OCI-M2 (cell line): Measurements from ENCODE around the gene CERS3.
"Not testable (repeated sequence)": the region's sequence is repeated elsewhere in the genome, so short reads cannot be mapped to it uniquely, and the experiment has no call there.

Source experiments
- DNase-seq: peaks from one replicate; lab custom pipeline; 2025; ENCODE audit not compliant: unreplicated experiment; lab: John Stamatoyannopoulos, UW

CERS3 gene

DNA sequence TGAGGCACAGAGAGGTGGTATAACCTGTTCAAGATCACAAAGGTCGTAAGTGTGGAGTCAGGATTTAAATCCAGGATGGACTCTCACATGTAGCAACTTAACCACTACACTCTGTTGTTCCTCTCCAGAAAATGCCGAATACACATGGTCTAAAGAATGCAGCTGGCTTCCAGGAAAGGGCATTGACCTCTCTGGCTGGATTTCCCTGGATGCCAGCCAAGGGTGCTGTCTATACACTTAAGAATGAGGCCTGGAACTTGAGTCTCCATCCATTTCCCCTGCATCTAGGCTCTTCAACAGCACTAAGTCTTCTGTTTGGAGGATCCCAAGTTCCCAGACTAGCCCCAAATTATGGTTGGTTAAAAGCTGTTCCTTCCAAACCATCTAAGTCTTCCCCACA is 60.5 kb downstream of the CERS3 start:
- DNase-seq, result no peak

DNA sequence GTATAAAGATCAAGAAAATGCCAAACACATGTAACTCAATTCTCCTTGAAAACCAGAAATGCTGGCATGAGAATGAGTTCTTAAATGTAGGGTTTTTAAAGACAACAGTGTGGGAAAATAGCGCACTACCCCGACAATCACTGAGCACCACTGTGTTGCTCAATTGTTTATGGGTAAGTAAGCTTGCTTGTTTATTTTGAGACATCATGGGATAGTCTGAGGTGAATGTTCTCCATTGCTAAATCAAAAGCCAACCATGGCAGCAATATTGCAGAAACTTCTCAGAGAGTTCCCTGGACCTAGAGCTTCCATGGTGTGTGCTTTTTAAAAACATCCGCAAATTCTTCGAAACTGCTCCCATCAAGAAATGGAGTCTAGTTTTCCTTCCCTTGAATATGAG is 62.7 kb downstream of the CERS3 start:
- no peak for DNase-seq

DNA sequence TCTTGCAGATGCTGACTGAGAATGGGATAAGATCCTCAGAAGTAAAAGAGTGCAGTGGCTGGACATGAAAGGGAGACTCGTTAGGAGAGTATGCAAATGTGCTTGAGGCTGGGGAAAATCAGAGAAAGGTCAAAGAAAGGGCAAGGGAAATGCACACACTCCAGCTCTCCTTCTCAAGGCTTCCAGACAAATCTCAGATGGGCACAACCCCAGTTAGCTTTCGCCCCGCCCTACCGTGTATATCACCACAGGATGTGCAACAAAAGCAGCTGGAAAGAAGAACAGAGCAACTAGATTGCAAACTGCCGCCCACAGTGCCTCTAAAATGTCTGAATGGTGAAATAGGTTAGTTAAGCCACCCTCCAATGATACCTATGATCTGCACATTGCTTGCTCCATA is 63.9 kb downstream of the CERS3 start:
- DNase-seq, result no peak

DNA sequence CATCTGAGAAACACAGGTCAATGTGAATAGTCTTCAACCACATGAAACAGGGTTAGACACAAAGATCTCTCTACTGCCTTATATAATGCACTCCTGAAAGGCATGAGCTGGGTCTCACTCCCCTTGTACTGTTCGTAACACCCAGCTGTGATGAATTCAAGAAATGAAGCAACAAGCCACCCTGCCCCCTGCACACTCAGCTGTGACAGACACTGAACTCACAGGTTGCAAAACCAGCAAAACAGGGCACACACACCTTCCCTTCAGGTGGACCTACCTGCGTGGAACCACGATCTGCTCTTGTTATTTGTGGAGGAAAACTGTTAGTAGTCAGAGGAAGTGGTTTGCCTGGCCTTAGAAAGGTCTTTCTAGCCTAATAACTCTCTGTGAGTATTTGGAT is 64.5 kb downstream of the CERS3 start:
- no peak for DNase-seq

- DNase-seq, result no peak
Observed at GRCh38 chr15:100463515-100463914, 65.2 kb downstream of the CERS3 start.

GRCh38 chr15:100461049-100461448 is 67.7 kb downstream of the CERS3 start:
- DNase-seq, result no peak

- no peak for DNase-seq
Observed at GRCh38 chr15:100457201-100457600, 71.5 kb downstream of the CERS3 start.

DNA sequence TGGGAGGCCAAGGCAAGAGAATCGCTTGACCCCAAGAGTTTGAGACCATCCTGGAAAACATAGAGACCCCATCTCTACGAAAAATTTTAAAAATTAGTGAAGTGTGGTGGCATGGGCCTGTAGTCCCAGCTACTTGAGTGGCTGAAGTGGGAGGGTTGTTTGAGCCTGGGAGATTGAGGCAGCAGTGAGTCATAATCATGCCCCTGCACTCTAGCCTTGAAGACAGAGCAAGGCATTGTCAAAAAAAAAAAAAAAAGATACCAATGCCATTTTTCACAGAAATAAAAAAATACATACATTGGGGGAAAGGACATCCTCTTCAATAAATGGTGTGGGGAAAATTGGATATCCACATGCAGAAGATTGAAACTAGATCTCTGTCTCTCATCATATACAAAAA is 74.6 kb downstream of the CERS3 start:
- no peak for DNase-seq

- DNase-seq, result no peak
Observed at GRCh38 chr15:100448481-100448880, 80.3 kb downstream of the CERS3 start.

DNA sequence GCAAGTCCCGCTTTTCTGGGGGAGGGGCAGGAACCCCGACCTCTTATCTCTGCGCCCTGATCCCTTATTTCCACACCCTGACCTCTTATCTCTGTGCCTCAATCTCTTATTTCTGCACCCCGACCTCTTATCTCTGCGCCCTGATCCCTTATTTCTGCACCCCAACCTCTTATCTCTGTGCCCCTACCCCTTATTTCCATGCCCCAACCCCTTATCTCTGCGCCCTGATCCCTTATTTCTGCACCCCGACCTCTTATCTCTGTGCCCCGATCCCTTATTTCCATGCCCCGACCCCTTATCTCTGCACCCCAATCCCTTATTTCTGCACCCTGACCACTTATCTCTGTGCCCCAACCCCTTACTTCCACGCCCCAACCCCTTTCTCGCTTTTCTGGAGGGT is 87.7 kb downstream of the CERS3 start:
- DNase-seq, result not testable (repeated sequence)

- DNase-seq, result no peak
Observed at GRCh38 chr15:100439514-100439913, 89.2 kb downstream of the CERS3 start.

DNA sequence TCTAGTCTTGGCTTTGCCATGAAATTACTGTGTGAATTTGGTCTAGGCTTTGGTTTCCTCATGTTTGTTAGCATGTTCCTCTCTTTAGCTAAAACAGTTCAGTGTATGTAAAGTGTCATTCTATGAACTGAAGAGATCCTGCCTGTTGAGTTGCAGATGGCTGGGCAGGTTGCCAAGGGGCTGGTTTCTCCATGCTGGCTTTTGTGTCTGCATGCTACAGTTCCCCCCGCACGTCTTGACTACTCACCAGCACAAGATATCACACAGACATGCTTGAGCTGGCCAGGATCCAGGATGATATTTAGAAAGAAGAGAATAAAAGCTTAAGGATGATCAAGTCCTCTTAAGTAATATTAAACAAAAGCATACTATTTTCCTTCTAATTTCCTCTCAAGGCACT is 90.2 kb downstream of the CERS3 start:
- no peak for DNase-seq

DNA sequence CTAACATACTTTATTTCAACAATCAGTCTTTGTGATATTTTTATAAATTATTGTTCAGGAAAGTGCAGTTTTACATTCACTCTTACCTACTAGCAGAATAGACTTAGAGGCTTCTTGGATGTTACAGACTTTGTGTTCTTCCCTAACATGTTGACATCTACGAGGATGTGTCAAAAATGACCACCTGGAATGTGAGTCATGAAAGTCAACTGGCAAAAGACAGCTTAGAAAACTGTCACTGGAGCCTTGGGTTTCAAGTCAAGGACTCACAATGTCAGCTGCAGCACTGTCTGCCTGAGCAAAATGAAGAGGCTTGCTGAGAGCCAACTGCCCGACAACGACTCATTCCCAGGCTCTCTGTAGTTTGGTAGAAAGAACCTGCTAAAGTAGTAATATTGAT is 91.5 kb downstream of the CERS3 start:
- no peak for DNase-seq

GRCh38 chr15:100434561-100434960 is 94.2 kb downstream of the CERS3 start:
- DNase-seq, result no peak

DNA sequence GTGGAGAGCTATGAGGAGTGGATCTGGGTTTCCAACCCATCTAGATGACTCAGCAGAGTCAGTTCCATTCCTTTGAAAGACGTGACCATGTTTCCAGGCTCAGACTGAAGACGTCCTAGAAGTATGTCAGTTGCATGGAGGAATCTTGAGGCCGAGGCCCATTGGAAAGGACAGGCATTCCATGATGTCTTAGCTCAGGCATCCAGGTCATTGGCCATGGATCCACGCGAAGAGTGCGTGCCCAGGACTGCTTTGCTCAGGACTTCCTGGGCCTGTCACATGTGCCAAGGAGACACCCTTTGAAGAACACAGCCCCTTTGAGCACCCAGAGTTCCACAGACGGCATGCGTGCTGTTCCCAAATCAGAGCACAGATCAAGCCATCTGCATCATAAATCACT is 94.7 kb downstream of the CERS3 start:
- no peak for DNase-seq

- no peak for DNase-seq
Observed at GRCh38 chr15:100433304-100433703, 95.4 kb downstream of the CERS3 start.

GRCh38 chr15:100430411-100430810 is 98.3 kb downstream of the CERS3 start:
- no peak for DNase-seq

- DNase-seq, result no peak
Observed at GRCh38 chr15:100429116-100429728, 99.5 kb downstream of the CERS3 start.

GRCh38 chr15:100426937-100427336 is 101.8 kb downstream of the CERS3 start:
- no peak for DNase-seq

GRCh38 chr15:100405179-100405578 is 123.6 kb downstream of the CERS3 start:
- no peak for DNase-seq

DNA sequence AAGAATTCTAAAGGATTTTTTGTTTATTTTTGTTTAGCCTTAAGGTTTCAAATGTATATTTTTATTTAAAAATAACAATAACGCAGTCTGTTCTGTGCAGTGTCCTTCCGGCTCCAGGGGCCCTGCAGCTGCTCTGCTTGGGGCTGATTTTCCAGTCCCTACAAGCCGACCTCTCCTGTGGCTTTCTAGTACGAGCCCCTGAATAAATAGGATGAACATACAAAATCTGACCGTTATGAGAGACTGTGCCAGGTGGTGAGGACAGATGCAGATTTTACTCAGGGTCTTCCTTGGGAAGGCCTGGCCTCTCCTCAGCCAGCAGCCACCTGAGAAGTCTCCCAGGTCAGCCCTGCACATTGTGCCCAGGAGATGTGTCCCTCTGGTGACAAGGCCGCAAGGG is 127.8 kb downstream of the CERS3 start:
- no peak for DNase-seq

DNA sequence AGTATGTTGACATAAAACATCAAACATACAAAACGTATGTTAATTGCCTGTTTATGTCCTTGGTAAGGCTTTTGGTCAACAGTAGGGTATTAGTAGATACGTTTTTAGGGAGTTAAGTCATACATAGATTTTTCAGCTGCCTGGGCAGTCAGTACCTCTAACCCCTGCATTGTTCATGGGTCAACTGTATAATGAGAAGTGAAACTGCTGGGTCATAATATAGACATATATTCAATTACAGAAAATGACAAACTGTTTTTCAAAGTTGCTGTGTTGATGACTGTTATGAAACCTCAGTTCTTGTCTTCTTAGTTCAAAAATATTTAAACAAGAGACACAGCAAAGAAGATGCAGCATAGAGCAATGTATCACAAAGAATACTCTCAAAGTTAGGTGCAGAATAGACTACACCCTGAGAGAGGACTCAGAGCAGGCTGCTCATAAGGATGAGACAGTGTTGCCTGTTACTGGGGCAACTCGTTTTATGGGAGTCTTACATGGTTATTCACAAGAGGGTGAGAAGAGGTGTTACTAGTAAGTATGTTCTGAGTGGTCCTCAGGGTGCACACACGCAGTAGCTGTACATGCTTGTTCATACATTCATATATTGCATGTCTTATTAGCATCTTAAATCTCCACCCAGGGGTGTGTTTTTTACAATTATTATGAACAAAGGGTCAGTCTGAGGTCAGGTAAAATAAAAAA is 133.9 kb downstream of the CERS3 start:
- DNase-seq, result no peak

- no peak for DNase-seq
Observed at GRCh38 chr15:100393008-100393407, 135.7 kb downstream of the CERS3 start.
